A549 (cell line): ENCODE measurements around the gene SIK3.

Source experiments
- CTCF ChIP-seq: fragments of >200 bp; sonication (Bioruptor Twin); formaldehyde crosslinking; IDR thresholded peaks from 3 replicates; pipeline ENCODE4 v1.5.1; 2016
- EHF ChIP-seq: fragments of 250-450 bp; sonication (Bioruptor Pico); IDR thresholded peaks from 2 replicates; pipeline ENCODE4 v1.5.0; 2020; ENCODE audit warnings: mild to moderate bottlenecking
- GATA3 ChIP-seq: IDR thresholded peaks from 2 replicates; pipeline ENCODE4 v1.6.1; 2012; ENCODE audit warnings: borderline replicate concordance
- JUN ChIP-seq, 2 experiments: fragments of >200 bp; sonication (Bioruptor Twin); formaldehyde crosslinking; IDR thresholded peaks; 2 replicates in 1 of 2; 3 replicates in 1 of 2; pipeline ENCODE4 v1.6.1; 2016 to 2017

GRCh38 chr11:116842117-116842516, 256.1 kb downstream of the SIK3 start:
- TF ChIP-seq GATA3 (no peak), CTCF (no peak), JUN (IDR thresholded peaks at IDR 0.05) (no peak), EHF (CRISPR knock-in tag) (no peak)
